Measurements from ENCODE around the gene ALDH3A2.

Gene ALDH3A2

GRCh38 chr17:19725486-19725885 is 76.9 kb downstream of the ALDH3A2 start:
- in situ Hi-C loops (cut with HindIII; ENCODE audit: low pct_unique_long_range_greater_than_20kb, low sequenced_read_pairs): no loop called here
- DNase-seq (ENCODE audit: low read depth in 1 of 2, low spot score in 1 of 2): no peak
- no peak for TF ChIP-seq JUND (IDR thresholded peaks at IDR 0.05; ENCODE audit: low read depth)

GRCh38 chr17:19726631-19727376 is 78.3 kb downstream of the ALDH3A2 start:
- TF ChIP-seq JUND (IDR thresholded peaks at IDR 0.05; ENCODE audit: low read depth): no peak
- no peak for DNase-seq (ENCODE audit: low read depth in 1 of 2, low spot score in 1 of 2)
- in situ Hi-C loops (cut with HindIII; ENCODE audit: low pct_unique_long_range_greater_than_20kb, low sequenced_read_pairs): no loop called here

Data from T47D (cell line).